ENCODE measurements around the gene PLXNA4.

DNA sequence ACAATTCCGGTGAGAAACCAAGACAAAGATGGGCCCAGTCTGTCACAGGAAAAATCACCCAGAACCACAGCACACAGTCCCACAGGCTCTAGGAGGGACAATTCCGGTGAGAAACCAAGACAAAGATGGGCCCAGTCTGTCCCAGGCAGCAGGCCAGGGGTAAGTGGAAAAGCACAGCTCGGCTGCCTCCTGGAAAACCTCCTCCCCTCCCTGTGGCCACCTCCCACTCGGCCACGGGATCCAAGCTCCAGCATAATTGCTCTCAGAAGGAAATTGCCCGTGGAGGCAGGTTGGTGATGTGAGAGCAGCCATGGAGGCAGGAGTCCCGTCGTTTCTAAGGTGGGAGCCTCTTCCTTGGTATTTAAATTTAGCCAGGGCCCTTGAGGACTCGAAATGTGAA lies 95.7 kb downstream of the PLXNA4 start:
- TF ChIP-seq, protein P1, sequence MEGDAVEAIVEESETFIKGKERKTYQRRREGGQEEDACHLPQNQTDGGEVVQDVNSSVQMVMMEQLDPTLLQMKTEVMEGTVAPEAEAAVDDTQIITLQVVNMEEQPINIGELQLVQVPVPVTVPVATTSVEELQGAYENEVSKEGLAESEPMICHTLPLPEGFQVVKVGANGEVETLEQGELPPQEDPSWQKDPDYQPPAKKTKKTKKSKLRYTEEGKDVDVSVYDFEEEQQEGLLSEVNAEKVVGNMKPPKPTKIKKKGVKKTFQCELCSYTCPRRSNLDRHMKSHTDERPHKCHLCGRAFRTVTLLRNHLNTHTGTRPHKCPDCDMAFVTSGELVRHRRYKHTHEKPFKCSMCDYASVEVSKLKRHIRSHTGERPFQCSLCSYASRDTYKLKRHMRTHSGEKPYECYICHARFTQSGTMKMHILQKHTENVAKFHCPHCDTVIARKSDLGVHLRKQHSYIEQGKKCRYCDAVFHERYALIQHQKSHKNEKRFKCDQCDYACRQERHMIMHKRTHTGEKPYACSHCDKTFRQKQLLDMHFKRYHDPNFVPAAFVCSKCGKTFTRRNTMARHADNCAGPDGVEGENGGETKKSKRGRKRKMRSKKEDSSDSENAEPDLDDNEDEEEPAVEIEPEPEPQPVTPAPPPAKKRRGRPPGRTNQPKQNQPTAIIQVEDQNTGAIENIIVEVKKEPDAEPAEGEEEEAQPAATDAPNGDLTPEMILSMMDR (optimal IDR thresholded peaks at IDR 0.05 in 1 of 3, IDR thresholded peaks at IDR 0.05 in 1 of 3, conservative IDR thresholded peaks at IDR 0.05 in 1 of 3; ENCODE audit: extremely low read depth in 1 of 3, insufficient read depth in 2 of 3, low read length in 3 of 3), result no peak
- TF ChIP-seq EZH2 (IDR thresholded peaks at IDR 0.05; ENCODE audit: low read length), result no peak

Measured in keratinocyte (primary cell).